IPS-NIHi7 (cell line): ENCODE results near the gene BEST1.
"Not testable (repeated sequence)": the region's sequence is repeated elsewhere in the genome, so short reads cannot be mapped to it uniquely, and the experiment has no call there.

ENCODE experiments used
- DNase-seq: peaks from one replicate; pipeline ENCODE4 v3.0.0; 2012; ENCODE audit warnings: mixed read lengths; ENCODE audit errors: extremely low spot score

Gene BEST1

DNA sequence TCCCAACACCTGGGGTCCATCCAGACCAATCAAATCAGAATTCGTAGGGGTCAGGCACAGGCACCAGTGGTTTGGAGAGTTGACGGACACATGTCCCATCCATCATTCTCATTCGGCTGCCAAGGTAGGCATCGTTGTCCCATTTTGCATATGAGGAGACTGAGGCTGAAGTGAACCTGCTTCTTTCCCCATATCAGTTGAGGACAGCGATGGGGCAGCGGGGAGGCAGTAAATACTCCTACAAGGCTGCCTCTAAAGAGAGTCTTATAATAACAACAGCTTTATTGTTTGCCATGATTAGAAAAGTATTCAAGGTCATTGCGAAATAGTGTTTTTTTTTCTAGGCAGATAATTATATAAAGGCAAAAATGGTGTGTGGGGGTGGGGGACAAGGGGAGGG lies 1.6 kb upstream of the BEST1 start:
- DNase-seq = no peak

- peak; percentile 82 for DNase-seq
These were observed 749 bp upstream of the BEST1 start for GRCh38 chr11:61949169-61950034.

- DNase-seq = no peak
These were observed 1.5 kb downstream of the BEST1 start for GRCh38 chr11:61951484-61952135.

DNA sequence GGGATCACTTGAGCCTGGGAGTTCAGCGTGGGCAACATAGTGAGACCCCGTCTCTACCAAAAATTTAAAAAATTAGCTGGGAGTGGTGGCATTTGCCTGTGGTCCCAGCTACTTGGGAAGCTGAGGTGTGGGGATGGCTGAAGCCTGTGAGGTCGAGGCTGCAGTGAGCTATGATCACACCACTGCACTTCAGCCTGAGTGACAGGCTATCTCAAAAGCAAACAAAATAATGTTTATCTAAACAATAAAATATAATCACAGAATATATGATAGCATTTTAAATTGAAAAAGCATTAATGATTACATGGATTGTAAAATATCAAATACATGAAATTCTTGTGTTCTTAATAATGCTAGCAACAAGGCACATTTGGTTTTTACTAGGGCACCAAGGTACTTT lies 2.7 kb downstream of the BEST1 start:
- no peak for DNase-seq

- not testable (repeated sequence) for DNase-seq
These were observed 3.5 kb downstream of the BEST1 start for GRCh38 chr11:61953632-61954031.

DNA sequence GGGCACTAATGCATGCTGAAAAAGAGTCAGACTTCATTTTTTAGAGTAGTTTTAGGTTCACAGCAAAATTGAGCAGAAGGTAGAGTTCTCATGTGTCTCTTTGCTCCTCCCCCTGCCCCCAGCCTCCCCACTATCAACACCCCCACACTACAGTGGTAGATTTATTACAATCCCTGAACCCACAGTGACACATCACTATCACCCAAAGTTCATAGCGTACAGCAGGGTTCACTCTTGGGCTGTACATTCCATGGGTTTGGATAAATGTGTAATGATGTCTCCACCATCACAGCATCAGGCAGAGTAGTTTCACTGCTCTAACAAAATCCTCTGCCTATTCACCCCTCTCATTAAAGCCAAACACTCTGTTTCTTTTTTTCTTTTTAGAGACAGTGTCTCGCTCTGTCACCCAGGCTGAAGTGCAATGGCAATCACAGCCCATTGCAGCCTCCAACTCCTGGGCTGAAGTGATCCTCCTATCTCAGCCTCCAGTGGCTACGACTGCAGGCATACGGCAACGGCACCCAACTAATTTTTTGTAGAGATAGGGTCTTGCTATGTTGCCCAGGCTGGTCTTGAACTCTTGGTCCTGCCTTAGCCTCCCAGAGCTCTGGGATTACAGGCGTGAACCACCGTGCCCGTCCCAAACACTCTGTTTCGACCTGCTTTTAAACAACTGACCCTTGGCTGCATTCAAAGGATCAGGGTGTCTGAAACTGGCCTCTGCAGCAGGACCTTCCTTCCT lies 4.1 kb downstream of the BEST1 start:
- no peak for DNase-seq

DNA sequence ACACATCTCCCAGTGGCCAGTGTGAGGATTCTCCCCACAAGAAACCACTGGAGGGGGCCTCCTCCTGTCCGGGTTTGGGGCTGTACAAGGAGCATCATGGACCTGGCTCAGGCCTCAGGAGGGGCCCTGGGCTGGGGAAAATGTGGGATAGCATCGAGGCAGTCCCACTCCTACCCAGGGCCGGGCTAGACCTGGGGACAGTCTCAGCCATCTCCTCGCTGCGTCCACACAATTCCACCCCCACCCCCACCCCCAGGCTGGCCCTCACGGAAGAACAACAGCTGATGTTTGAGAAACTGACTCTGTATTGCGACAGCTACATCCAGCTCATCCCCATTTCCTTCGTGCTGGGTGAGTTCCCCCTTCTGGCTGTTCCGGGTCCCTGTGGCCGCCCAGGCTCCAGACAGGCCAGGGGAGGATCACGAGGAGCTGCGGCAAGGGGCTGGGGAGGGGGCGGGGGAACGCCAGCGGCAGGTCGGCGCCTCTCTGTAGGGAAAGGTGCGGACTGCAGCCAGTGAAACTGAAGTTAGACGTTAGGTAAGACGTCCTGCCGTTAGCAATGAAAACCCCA lies 4.8 kb downstream of the BEST1 start:
- peak; percentile 81 for DNase-seq

DNA sequence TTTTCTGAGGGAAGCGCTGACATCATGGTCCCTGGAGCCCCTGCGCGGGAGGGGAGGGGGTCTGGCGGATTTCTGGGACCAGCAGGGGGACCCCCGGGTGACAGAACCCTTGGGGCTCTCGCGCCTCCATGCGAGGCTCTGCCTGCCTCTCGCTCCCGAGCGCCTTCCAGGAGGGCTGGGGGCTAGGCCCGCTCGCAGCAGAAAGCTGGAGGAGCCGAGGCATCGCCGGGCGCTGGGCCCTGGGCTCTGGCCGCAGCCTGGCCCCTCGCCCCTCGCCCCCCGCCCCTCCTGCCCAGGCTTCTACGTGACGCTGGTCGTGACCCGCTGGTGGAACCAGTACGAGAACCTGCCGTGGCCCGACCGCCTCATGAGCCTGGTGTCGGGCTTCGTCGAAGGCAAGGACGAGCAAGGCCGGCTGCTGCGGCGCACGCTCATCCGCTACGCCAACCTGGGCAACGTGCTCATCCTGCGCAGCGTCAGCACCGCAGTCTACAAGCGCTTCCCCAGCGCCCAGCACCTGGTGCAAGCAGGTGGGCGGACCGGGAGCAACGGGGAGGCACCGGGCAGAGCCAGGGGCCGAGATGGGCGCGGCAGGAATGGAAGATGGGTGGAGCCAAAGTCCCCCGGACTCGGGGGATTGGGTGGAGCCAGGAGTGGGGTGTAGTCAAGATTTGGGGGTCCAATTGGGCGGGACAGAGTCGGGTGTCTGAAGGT lies 5.4 kb downstream of the BEST1 start:
- peak; percentile 86 for DNase-seq

GRCh38 chr11:61956191-61957020 lies 6.3 kb downstream of the BEST1 start:
- DNase-seq = no peak

DNA sequence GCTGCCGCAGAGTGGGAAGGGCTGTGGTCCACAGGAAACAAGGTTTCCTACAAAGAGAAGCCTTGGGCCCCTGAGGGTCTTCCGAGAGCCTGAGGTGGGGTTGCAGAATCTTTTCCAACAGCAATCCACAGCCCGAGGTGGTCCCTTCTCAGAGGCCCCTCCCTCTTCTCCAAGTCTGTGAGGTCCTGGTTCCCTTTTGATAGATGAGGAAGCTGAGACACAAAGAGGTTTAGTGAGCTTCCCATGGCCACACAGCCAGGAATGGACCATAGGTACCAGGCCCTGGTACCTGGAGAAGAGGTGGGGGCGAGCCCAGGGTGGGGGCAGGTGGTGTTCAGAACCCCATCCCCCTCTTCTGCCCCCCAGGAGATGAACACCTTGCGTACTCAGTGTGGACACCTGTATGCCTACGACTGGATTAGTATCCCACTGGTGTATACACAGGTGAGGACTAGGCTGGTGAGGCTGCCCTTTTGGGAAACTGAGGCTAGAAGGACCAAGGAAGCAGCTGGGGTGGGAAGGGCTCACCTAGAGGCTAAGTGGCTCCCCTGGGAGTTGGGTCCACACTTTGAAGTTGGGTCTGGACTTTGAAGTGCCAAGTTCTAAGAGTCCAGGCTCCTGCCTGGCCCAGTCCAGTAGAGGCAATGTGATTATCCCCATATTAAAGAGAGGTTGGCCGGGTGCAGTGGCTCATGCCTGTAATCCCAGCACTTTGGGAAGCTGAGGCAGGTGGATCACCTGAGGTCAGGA lies 7.0 kb downstream of the BEST1 start:
- no peak for DNase-seq

- no peak for DNase-seq
These were observed 8.4 kb downstream of the BEST1 start for GRCh38 chr11:61958590-61958989.

GRCh38 chr11:61959114-61959513 lies 9.0 kb downstream of the BEST1 start:
- DNase-seq = peak; percentile 4

DNA sequence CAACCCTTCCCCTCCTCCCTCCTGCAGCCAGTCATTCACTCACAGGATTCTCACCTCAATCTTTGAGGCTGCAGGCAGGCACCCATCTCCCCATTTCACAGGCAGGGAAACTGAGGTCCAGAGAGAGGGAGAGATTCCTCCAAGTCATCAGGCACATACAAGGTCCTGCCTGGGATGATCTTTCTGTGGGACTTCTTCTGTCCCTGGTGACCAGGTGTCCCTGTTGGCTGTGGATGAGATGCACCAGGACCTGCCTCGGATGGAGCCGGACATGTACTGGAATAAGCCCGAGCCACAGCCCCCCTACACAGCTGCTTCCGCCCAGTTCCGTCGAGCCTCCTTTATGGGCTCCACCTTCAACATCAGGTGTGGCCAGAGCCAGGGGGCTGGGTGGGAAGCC lies 9.5 kb downstream of the BEST1 start:
- DNase-seq = peak; percentile 3

DNA sequence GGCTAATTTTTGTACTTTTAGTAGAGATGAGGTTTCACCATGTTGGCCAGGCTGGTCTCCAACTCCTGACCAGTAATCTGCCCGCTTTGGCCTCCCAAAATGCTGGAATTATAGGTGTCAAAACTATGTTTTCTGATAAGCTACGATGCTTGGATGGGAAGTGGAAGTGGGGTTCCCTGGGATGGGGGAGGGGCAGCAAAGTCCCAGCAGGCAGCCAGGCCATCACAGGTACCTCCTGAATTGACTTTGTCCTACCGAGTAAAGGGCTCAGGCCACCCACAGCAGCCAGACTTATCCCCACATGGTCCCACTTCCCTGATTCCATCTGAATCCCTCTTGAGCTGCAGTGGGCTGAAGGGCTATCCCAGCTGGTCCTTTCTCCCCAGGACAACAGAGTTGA lies 10.4 kb downstream of the BEST1 start:
- DNase-seq = no peak

DNA sequence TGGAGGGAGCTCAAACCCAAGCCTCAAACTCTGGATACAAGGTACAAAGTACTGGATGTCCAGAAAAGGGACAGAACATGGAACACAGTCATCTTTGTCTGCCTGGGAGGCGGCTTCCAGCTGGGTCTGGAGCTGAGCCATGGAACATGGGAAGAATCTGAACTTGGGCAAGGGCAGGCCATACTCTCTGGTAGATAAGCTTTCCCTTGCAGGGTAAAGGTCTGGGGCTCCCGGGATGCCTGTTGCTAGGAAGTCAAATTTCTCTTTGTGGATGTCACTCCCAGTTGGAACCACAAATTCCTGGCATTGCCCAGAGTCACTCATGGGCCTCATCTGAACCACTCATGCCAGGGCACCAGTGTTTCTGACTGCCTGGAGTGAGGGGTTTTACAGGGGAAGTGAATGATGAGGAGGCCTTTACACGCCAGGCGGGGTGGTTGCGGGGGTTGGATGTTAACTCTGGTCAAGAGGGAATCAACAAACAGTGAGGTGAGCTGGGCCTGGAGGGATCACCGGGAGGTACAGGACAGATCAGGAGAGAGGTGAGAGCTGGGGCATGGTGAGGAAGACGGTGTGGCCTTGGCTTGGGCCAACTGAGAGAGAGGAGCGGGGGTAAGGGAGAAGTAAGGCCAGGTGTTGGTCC lies 11.5 kb downstream of the BEST1 start:
- no peak for DNase-seq

- DNase-seq = no peak
These were observed 12.3 kb downstream of the BEST1 start for GRCh38 chr11:61962213-61963015.

- DNase-seq = no peak
These were observed 12.8 kb downstream of the BEST1 start for GRCh38 chr11:61963016-61963281.

GRCh38 chr11:61963282-61964057 lies 13.3 kb downstream of the BEST1 start:
- no peak for DNase-seq
